HEK293 (cell line): Measurements from ENCODE around the gene QRICH1.

Experiments
- BCL11A ChIP-seq: fragments of 450-650 bp; formaldehyde crosslinking; IDR thresholded peaks from 2 replicates; pipeline ENCODE4 v1.5.1; 2016; ENCODE audit warnings: low read depth, missing biosample characterization, missing genetic modification characterization
- CTCF ChIP-seq: fragments of 450-650 bp; formaldehyde crosslinking; IDR thresholded peaks from 2 replicates; pipeline ENCODE4 v1.5.1; 2016; ENCODE audit warnings: missing biosample characterization, missing genetic modification characterization
- GLIS1 ChIP-seq: fragments of 450-650 bp; formaldehyde crosslinking; IDR thresholded peaks from 2 replicates; pipeline ENCODE4 v1.5.1; 2016; ENCODE audit warnings: missing biosample characterization, missing genetic modification characterization
- KLF7 ChIP-seq: fragments of 450-650 bp; formaldehyde crosslinking; IDR thresholded peaks from 2 replicates; pipeline ENCODE4 v1.5.1; 2016; ENCODE audit warnings: missing biosample characterization, missing genetic modification characterization, borderline replicate concordance
- PATZ1 ChIP-seq: fragments of 450-650 bp; formaldehyde crosslinking; IDR thresholded peaks from 2 replicates; pipeline ENCODE4 v1.5.1; 2016; ENCODE audit warnings: missing biosample characterization, missing genetic modification characterization
- PRDM10 ChIP-seq: fragments of 450-650 bp; formaldehyde crosslinking; IDR thresholded peaks from 2 replicates; pipeline ENCODE4 v1.5.1; 2016; ENCODE audit warnings: missing biosample characterization, missing genetic modification characterization
- REST ChIP-seq: fragments of 450-650 bp; formaldehyde crosslinking; IDR thresholded peaks from 2 replicates; pipeline ENCODE4 v1.5.1; 2016; ENCODE audit warnings: missing biosample characterization, missing genetic modification characterization
- SALL2 ChIP-seq: fragments of 450-650 bp; formaldehyde crosslinking; IDR thresholded peaks from 2 replicates; pipeline ENCODE4 v1.5.0; 2017; ENCODE audit warnings: missing biosample characterization, mild to moderate bottlenecking, missing genetic modification characterization, borderline replicate concordance
- SCRT2 ChIP-seq: fragments of 450-650 bp; formaldehyde crosslinking; IDR thresholded peaks from 2 replicates; pipeline ENCODE4 v1.5.1; 2016; ENCODE audit warnings: missing biosample characterization, missing genetic modification characterization
- ZNF140 ChIP-seq: fragments of 450-650 bp; formaldehyde crosslinking; IDR thresholded peaks from 2 replicates; pipeline ENCODE4 v1.5.1; 2016; ENCODE audit warnings: missing biosample characterization, missing genetic modification characterization
- ZNF184 ChIP-seq: fragments of 450-650 bp; IDR thresholded peaks from 2 replicates; pipeline ENCODE4 v1.5.1; 2018; ENCODE audit warnings: missing biosample characterization, mild to moderate bottlenecking, missing genetic modification characterization
- ZNF239 ChIP-seq: fragments of 450-650 bp; formaldehyde crosslinking; IDR thresholded peaks from 2 replicates; pipeline ENCODE4 v1.5.1; 2016; ENCODE audit warnings: missing biosample characterization, missing genetic modification characterization
- ZNF280C ChIP-seq: fragments of 450-650 bp; formaldehyde crosslinking; IDR thresholded peaks from 2 replicates; pipeline ENCODE4 v1.5.1; 2016; ENCODE audit warnings: missing biosample characterization, missing genetic modification characterization
- ZNF292 ChIP-seq: fragments of 450-650 bp; formaldehyde crosslinking; IDR thresholded peaks from 2 replicates; pipeline ENCODE4 v1.5.1; 2016; ENCODE audit warnings: low read depth, missing biosample characterization, missing genetic modification characterization, borderline replicate concordance
- ZNF37A ChIP-seq: fragments of 450-650 bp; IDR thresholded peaks from 2 replicates; pipeline ENCODE4 v1.5.1; 2018; ENCODE audit warnings: missing biosample characterization, missing genetic modification characterization
- ZNF530 ChIP-seq: fragments of 450-650 bp; formaldehyde crosslinking; IDR thresholded peaks from 2 replicates; pipeline ENCODE4 v1.5.1; 2016; ENCODE audit warnings: low read depth, missing biosample characterization, missing genetic modification characterization
- ZNF596 ChIP-seq: fragments of 450-650 bp; IDR thresholded peaks from 2 replicates; pipeline ENCODE4 v1.5.0; 2018; ENCODE audit warnings: missing biosample characterization, mild to moderate bottlenecking, missing genetic modification characterization, moderate library complexity
- ZNF621 ChIP-seq: fragments of 450-650 bp; formaldehyde crosslinking; IDR thresholded peaks from 2 replicates; pipeline ENCODE4 v1.5.1; 2017; ENCODE audit warnings: missing biosample characterization, missing genetic modification characterization
- ZNF624 ChIP-seq: fragments of 450-650 bp; formaldehyde crosslinking; IDR thresholded peaks from 2 replicates; pipeline ENCODE4 v1.5.1; 2017; ENCODE audit warnings: missing biosample characterization, missing genetic modification characterization
- ZNF664 ChIP-seq: fragments of 450-650 bp; formaldehyde crosslinking; IDR thresholded peaks from 2 replicates; pipeline ENCODE4 v1.5.1; 2016; ENCODE audit warnings: missing biosample characterization, missing genetic modification characterization
- ZNF776 ChIP-seq: fragments of 450-650 bp; formaldehyde crosslinking; IDR thresholded peaks from 2 replicates; pipeline ENCODE4 v1.5.0; 2017; ENCODE audit warnings: missing biosample characterization, missing genetic modification characterization, borderline replicate concordance
- ZNF785 ChIP-seq: fragments of 450-650 bp; formaldehyde crosslinking; IDR thresholded peaks from 2 replicates; pipeline ENCODE4 v1.5.1; 2016; ENCODE audit warnings: missing biosample characterization, missing genetic modification characterization
- ZNF791 ChIP-seq: fragments of 450-650 bp; formaldehyde crosslinking; IDR thresholded peaks from 2 replicates; pipeline ENCODE4 v1.5.1; 2016; ENCODE audit warnings: missing biosample characterization, missing genetic modification characterization
- ZNF843 ChIP-seq: fragments of 450-650 bp; formaldehyde crosslinking; IDR thresholded peaks from 2 replicates; pipeline ENCODE4 v1.5.1; 2016; ENCODE audit warnings: missing biosample characterization, missing genetic modification characterization
- ZSCAN5A ChIP-seq: fragments of 450-650 bp; formaldehyde crosslinking; IDR thresholded peaks from 2 replicates; pipeline ENCODE4 v1.5.1; 2016; ENCODE audit warnings: missing biosample characterization, missing genetic modification characterization

The QRICH1 gene

GRCh38 chr3:49132437-49133225 is 38.8 kb upstream of the QRICH1 start, which contains the start of gene LAMB2 (continued):
- TF ChIP-seq ZNF280C (tag by site-specific recombination), result no peak
- TF ChIP-seq ZNF596 (tag by site-specific recombination), result no peak
- 0 out of 2 replicates have a peak, but pooled peaks have one; percentile 16 for TF ChIP-seq SCRT2 (tag by site-specific recombination)
- TF ChIP-seq ZNF624 (tag by site-specific recombination), result no peak
- no peak for TF ChIP-seq ZNF776 (tag by site-specific recombination)
- no peak for TF ChIP-seq SALL2 (tag by site-specific recombination)
- peak; percentile 51 for TF ChIP-seq PATZ1
- TF ChIP-seq GLIS1 (tag by site-specific recombination), result no peak
- no peak for TF ChIP-seq REST (tag by site-specific recombination)
- TF ChIP-seq CTCF (tag by site-specific recombination), result peak; percentile 38; the same call in 1 of the 2 replicates
- no peak for TF ChIP-seq ZNF239 (tag by site-specific recombination)
- no peak for TF ChIP-seq ZNF785 (tag by site-specific recombination)
- no peak for TF ChIP-seq ZNF140 (tag by site-specific recombination)
- no peak for TF ChIP-seq ZNF664
- TF ChIP-seq ZNF292 (tag by site-specific recombination), result no peak
- TF ChIP-seq BCL11A (tag by site-specific recombination), result peak; percentile 60; the same call in 1 of the 2 replicates
- TF ChIP-seq ZNF621 (tag by site-specific recombination), result no peak
- TF ChIP-seq ZNF530, result no peak
- peak; percentile 77 for TF ChIP-seq PRDM10 (tag by site-specific recombination)
- TF ChIP-seq KLF7 (tag by site-specific recombination), result no peak
- TF ChIP-seq ZNF791, result no peak
- TF ChIP-seq ZSCAN5A (tag by site-specific recombination), result no peak
- no peak for TF ChIP-seq ZNF37A (tag by site-specific recombination)
- no peak for TF ChIP-seq ZNF843
- no peak for TF ChIP-seq ZNF184 (tag by site-specific recombination)
